HG02571 (cell line): Measurements from ENCODE around the gene ZNF423.

Source experiments
- ATAC-seq: cut with Tn5 transposase; IDR thresholded peaks from one replicate; pipeline ENCODE4 v1.9.1; 2021; ENCODE audit warnings: mild to moderate bottlenecking, moderate library complexity; ENCODE audit not compliant: unreplicated experiment

The ZNF423 gene

GRCh38 chr16:49731911-49732310, 124.0 kb downstream of the ZNF423 start:
- no peak for ATAC-seq

GRCh38 chr16:49730772-49731171, 125.1 kb downstream of the ZNF423 start:
- ATAC-seq: no peak

- no peak for ATAC-seq
Measured at GRCh38 chr16:49727611-49728010, 128.3 kb downstream of the ZNF423 start.

- no peak for ATAC-seq
Measured at GRCh38 chr16:49726155-49726554, 129.8 kb downstream of the ZNF423 start.

- no peak for ATAC-seq
Measured at GRCh38 chr16:49725651-49726050, 130.3 kb downstream of the ZNF423 start.

- no peak for ATAC-seq
Measured at GRCh38 chr16:49724774-49725173, 131.1 kb downstream of the ZNF423 start.

- no peak for ATAC-seq
Measured at GRCh38 chr16:49723310-49723709, 132.6 kb downstream of the ZNF423 start.

- ATAC-seq: no peak
Measured at GRCh38 chr16:49720225-49720624, 135.7 kb downstream of the ZNF423 start.

- no peak for ATAC-seq
Measured at GRCh38 chr16:49717689-49718088, 138.2 kb downstream of the ZNF423 start.

- no peak for ATAC-seq
Measured at GRCh38 chr16:49716339-49716934, 139.5 kb downstream of the ZNF423 start.

GRCh38 chr16:49713770-49714169, 142.1 kb downstream of the ZNF423 start:
- no peak for ATAC-seq

GRCh38 chr16:49712542-49712941, 143.4 kb downstream of the ZNF423 start:
- no peak for ATAC-seq

GRCh38 chr16:49712106-49712505, 143.8 kb downstream of the ZNF423 start:
- no peak for ATAC-seq

- no peak for ATAC-seq
Measured at GRCh38 chr16:49709057-49709456, 146.9 kb downstream of the ZNF423 start.

- no peak for ATAC-seq
Measured at GRCh38 chr16:49708491-49708890, 147.4 kb downstream of the ZNF423 start.

GRCh38 chr16:49706620-49707355, 149.1 kb downstream of the ZNF423 start:
- no peak for ATAC-seq

GRCh38 chr16:49704586-49705155, 151.2 kb downstream of the ZNF423 start:
- no peak for ATAC-seq

- no peak for ATAC-seq
Measured at GRCh38 chr16:49703483-49703882, 152.4 kb downstream of the ZNF423 start.

- no peak for ATAC-seq
Measured at GRCh38 chr16:49701789-49702494, 154.0 kb downstream of the ZNF423 start.

GRCh38 chr16:49701065-49701685, 154.7 kb downstream of the ZNF423 start:
- ATAC-seq: no peak
